Measurements from ENCODE around the gene TMEM132E.

GRCh38 chr17:34598161-34598776, 18.9 kb downstream of the TMEM132E start:
- TF ChIP-seq JUNB (IDR thresholded peaks at IDR 0.05; ENCODE audit: unreplicated experiment) (no peak), CTCF (conservative IDR thresholded peaks at IDR 0.05; ENCODE audit: low read depth in 2 of 2) (no peak), EZH2 (IDR thresholded peaks at IDR 0.05; ENCODE audit: low read depth, unreplicated experiment) (no peak), POLR2AphosphoS5 (IDR thresholded peaks at IDR 0.05; ENCODE audit: low read depth) (no peak), REST (IDR thresholded peaks at IDR 0.05; ENCODE audit: unreplicated experiment) (no peak), EZH2phosphoT487 (IDR thresholded peaks at IDR 0.05; ENCODE audit: unreplicated experiment) (no peak), ETS1 (IDR thresholded peaks at IDR 0.05) (no peak), CREB1 (CRISPR knock-in tag; IDR thresholded peaks at IDR 0.05; ENCODE audit: low read depth) (no peak), STAT1 (IDR thresholded peaks at IDR 0.05; ENCODE audit: unreplicated experiment) (no peak)
